ENCODE results near the gene ADAM19. TPM values are rescaled to one million over a fixed set of nuclear protein-coding genes. Genes with fewer than 3 reads are reported as not detected.
A peak's percentile ranks its signal among the peaks of the same experiment; 100 is the strongest.

The ADAM19 gene
- total RNA-seq, 1 experiment from 2014 or later, result 62.9 TPM

DNA sequence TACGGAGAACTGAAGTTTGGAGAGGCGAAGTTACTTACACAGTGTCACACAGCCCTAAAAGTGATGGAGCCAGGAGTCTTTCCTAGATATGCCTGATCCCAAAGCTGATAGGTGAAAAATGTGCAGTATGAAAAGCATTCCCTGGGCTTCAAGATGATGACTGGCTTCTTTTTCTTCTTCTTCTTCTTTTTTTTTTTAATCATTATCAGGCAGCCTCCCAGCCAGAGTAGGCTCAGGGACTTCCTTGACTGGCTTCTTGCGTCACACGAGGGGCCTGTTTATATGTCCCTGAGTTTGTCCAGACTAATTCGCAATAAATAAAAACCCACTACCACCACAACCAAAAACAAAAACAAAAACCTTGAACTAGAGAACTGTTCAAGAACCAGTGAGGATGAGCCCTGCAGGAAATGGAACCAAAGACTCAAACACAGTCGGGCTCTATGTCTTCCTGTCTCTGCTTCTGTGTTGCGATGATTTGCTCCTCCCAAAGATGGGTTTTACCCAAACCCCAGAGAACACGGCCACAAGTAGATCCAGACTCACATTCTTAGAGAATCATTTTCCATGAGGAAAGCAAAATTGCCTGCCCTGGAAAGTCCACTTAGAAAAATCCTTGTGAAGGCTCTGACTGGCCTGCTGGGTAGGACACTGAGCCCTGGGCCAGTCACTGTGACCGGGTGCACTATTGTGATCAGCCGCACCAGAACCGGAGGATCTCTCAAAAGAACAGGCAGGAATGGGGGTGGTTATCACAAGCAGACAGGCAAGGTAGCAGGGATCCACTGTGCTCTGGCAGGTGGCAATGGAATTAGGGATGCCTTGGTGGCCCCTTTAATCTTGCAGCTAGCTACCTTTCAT is 38.0 kb upstream of the ADAM19 start:
- peak in 1 of 2 experiments; percentile 26 for DNase-seq
- no TSS peak for BruUV-seq (replicated peaks)
- Mint-ChIP-seq H3K36me3 (ENCODE audit: insufficient read depth, unreplicated experiment) (no peaks in the 10 kb centered on the region), H3K9me3 (ENCODE audit: unreplicated experiment) (peaks cover 4% of the 10 kb centered on the region), H3K27me3 (ENCODE audit: insufficient read depth, unreplicated experiment) (no peaks in the 10 kb centered on the region), H3K27ac (ENCODE audit: unreplicated experiment) (peak overlapping the region; percentile 85), H3K4me1 (ENCODE audit: low read depth, unreplicated experiment) (peaks cover 30% of the 10 kb centered on the region), H3K4me3 (ENCODE audit: unreplicated experiment) (peak overlapping the region; percentile 40)
- H3K4me3 ChIP-seq (ENCODE audit: low read depth, low read length), result no peak overlapping the region
- no peaks in the 10 kb centered on the region for H3K27me3 ChIP-seq (replicated peaks; ENCODE audit: control insufficient read depth, insufficient read depth, low read length)
- CTCF ChIA-PET, result no interaction called here
- intact Hi-C loops (cut with micrococcal nuclease; ENCODE audit: unreplicated experiment), result loop anchor here (1.0 kb wide), 1 partner anchor 11 kb away; no protein-coding TSS in a partner anchor
- POLR2A ChIA-PET, result interaction anchor here (0.6 kb wide), 1 partner anchor 86 kb away, joined by 4 read pairs; no protein-coding TSS in a partner anchor
- peaks cover 35% of the 10 kb centered on the region for H3K4me1 ChIP-seq
- no peaks in the 10 kb centered on the region for H3K36me3 ChIP-seq (ENCODE audit: control insufficient read depth, insufficient read depth, low read length)
- TF ChIP-seq, protein P1, sequence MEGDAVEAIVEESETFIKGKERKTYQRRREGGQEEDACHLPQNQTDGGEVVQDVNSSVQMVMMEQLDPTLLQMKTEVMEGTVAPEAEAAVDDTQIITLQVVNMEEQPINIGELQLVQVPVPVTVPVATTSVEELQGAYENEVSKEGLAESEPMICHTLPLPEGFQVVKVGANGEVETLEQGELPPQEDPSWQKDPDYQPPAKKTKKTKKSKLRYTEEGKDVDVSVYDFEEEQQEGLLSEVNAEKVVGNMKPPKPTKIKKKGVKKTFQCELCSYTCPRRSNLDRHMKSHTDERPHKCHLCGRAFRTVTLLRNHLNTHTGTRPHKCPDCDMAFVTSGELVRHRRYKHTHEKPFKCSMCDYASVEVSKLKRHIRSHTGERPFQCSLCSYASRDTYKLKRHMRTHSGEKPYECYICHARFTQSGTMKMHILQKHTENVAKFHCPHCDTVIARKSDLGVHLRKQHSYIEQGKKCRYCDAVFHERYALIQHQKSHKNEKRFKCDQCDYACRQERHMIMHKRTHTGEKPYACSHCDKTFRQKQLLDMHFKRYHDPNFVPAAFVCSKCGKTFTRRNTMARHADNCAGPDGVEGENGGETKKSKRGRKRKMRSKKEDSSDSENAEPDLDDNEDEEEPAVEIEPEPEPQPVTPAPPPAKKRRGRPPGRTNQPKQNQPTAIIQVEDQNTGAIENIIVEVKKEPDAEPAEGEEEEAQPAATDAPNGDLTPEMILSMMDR (IDR thresholded peaks at IDR 0.05; ENCODE audit: insufficient read depth in 1 of 2, low read depth in 1 of 2, low read length in 1 of 2, severe bottlenecking in 1 of 2, unreplicated experiment in 1 of 2), result no peak
- no peaks in the 10 kb centered on the region for H3K9me3 ChIP-seq

DNA sequence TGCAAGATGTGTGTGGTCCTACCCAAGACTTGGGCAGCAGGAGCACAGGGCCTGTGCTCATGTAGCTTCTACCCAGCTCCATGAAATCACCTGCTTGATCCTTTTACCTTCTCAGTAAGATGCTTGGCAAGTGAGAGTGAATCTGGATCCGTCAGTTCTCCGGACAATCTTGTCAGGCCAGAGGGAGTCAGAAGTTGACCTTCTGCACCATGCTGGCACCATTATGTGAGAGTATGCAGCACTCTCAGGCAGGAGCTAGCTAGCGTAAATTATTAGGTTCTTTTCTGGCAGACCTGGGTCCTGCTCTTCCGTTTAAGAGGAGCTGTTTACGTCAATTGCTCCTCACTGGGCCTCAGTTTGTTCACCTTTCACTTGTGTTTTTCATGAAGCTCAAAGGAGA is 37.0 kb upstream of the ADAM19 start:
- no peak overlapping the region for H3K4me3 ChIP-seq (ENCODE audit: low read depth, low read length)
- no peak overlapping the region for H3K4me3 Mint-ChIP-seq (ENCODE audit: unreplicated experiment)
- ChIA-PET POLR2A (no interaction called here), CTCF (no interaction called here)
- no peaks in the 10 kb centered on the region for H3K36me3 ChIP-seq (ENCODE audit: control insufficient read depth, insufficient read depth, low read length)
- no TSS peak for BruUV-seq (replicated peaks)
- no peak for DNase-seq
- no peaks in the 10 kb centered on the region for H3K36me3 Mint-ChIP-seq (ENCODE audit: insufficient read depth, unreplicated experiment)
- H3K27me3 Mint-ChIP-seq (ENCODE audit: insufficient read depth, unreplicated experiment), result no peaks in the 10 kb centered on the region
- H3K27me3 ChIP-seq (replicated peaks; ENCODE audit: control insufficient read depth, insufficient read depth, low read length), result no peaks in the 10 kb centered on the region
- TF ChIP-seq, protein P1 (IDR thresholded peaks at IDR 0.05; ENCODE audit: insufficient read depth in 1 of 2, low read depth in 1 of 2, low read length in 1 of 2, severe bottlenecking in 1 of 2, unreplicated experiment in 1 of 2), result no peak
- no peaks in the 10 kb centered on the region for H3K9me3 ChIP-seq
- peak overlapping the region; percentile 85 for H3K27ac Mint-ChIP-seq (ENCODE audit: unreplicated experiment)
- intact Hi-C loops (cut with micrococcal nuclease; ENCODE audit: unreplicated experiment), result no loop called here
- peaks cover 35% of the 10 kb centered on the region for H3K4me1 ChIP-seq
- H3K9me3 Mint-ChIP-seq (ENCODE audit: unreplicated experiment), result no peaks in the 10 kb centered on the region
- H3K4me1 Mint-ChIP-seq (ENCODE audit: low read depth, unreplicated experiment), result peaks cover 31% of the 10 kb centered on the region

DNA sequence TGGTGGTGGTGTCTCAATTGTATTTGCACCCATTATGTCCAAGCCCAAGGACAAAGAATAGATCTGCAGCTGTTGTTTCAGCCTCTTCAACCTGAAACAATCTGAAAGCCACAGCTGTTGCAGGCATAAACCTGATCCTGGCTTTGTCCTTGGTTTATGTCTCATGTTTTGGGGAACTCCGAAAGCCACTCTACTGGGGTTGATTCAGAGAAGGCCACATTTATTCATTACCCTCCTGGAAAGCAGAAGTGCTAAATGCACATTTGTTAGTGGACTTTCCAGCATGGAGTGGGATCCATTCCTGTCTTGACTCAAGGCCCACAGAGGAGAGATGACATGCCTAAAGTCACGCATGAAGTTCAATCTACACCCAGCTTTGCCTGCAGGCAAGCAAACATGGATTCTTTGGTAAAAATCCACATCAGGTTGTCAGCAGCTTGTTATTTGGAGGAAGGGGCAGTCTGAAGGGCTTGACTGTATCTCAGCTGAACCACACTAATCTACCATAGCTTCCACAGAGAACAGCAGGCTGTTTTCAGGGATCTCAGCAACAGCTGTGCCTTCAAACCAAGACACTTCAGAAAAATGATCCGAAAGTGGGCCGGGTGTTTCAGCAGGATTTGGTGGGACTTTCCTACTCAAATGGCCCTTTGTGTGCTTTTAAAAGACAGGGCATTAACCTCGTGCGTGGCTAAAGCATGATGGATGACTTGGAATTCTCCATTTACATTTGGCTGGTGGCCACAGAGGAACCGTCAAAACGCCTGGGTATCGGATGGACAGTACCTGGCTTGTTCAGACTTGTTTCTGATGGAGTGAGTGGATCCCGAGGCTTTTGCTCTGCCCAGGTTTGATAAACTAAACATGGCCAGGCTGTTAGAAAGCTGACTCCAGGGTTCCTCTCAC is 36.2 kb upstream of the ADAM19 start:
- ChIA-PET CTCF (no interaction called here), POLR2A (no interaction called here)
- H3K4me3 Mint-ChIP-seq (ENCODE audit: unreplicated experiment), result no peak overlapping the region
- H3K9me3 ChIP-seq, result no peaks in the 10 kb centered on the region
- no TSS peak for BruUV-seq (replicated peaks)
- DNase-seq, result no peak
- no peaks in the 10 kb centered on the region for H3K27me3 ChIP-seq (replicated peaks; ENCODE audit: control insufficient read depth, insufficient read depth, low read length)
- H3K4me1 Mint-ChIP-seq (ENCODE audit: low read depth, unreplicated experiment), result peaks cover 38% of the 10 kb centered on the region
- H3K9me3 Mint-ChIP-seq (ENCODE audit: unreplicated experiment), result no peaks in the 10 kb centered on the region
- TF ChIP-seq, protein P1 (IDR thresholded peaks at IDR 0.05; ENCODE audit: insufficient read depth in 1 of 2, low read depth in 1 of 2, low read length in 1 of 2, severe bottlenecking in 1 of 2, unreplicated experiment in 1 of 2), result no peak
- intact Hi-C loops (cut with micrococcal nuclease; ENCODE audit: unreplicated experiment), result no loop called here
- H3K36me3 Mint-ChIP-seq (ENCODE audit: insufficient read depth, unreplicated experiment), result no peaks in the 10 kb centered on the region
- H3K27ac Mint-ChIP-seq (ENCODE audit: unreplicated experiment), result peak overlapping the region; percentile 85
- H3K4me3 ChIP-seq (ENCODE audit: low read depth, low read length), result no peak overlapping the region
- H3K36me3 ChIP-seq (ENCODE audit: control insufficient read depth, insufficient read depth, low read length), result no peaks in the 10 kb centered on the region
- H3K27me3 Mint-ChIP-seq (ENCODE audit: insufficient read depth, unreplicated experiment), result no peaks in the 10 kb centered on the region
- peaks cover 38% of the 10 kb centered on the region for H3K4me1 ChIP-seq

All from Caco-2 (cell line).